Tibial artery (tissue), 4 donors: ENCODE measurements around the gene MDFI.

Experiments
- DNase-seq, 2 donors: peaks; one replicate each; pipeline ENCODE4 v3.0.0-alpha.2; 2019
- H3K27ac ChIP-seq, 2 donors: fragments of 200-600 bp; sonication (generic) in 1 of 2; 1 replicate in 1 of 2; 2 replicates in 1 of 2; pipeline ENCODE4 v1.5.1; 2018 to 2019; ENCODE audit warnings: mild to moderate bottlenecking in 1 of 2
- H3K27me3 ChIP-seq, 2 donors: fragments of 200-600 bp; sonication (generic) in 1 of 2; one replicate each; pipeline versions ENCODE4 v1.5.1 to v1.6.0; 2016 to 2019
- H3K36me3 ChIP-seq, 3 donors: fragments of 200-600 bp; sonication (generic) in 2 of 3; one replicate each; pipeline ENCODE4 v1.5.1; 2016 to 2019; ENCODE audit warnings: mild to moderate bottlenecking in 2 of 3
- H3K4me1 ChIP-seq, 4 donors: fragments of 200-600 bp; sonication (generic) in 2 of 4; 1 replicate in 3 of 4; 2 replicates in 1 of 4; pipeline ENCODE4 v1.5.1; 2016 to 2019
- H3K4me3 ChIP-seq, 2 donors: fragments of 200-600 bp; sonication (generic) in 1 of 2; 1 replicate in 1 of 2; 2 replicates in 1 of 2; pipeline ENCODE4 v1.5.1; 2018 to 2019; ENCODE audit warnings: mild to moderate bottlenecking in 2 of 2
- H3K9me3 ChIP-seq, 3 donors: fragments of 200-600 bp; sonication (generic) in 1 of 3; one replicate each; pipeline ENCODE4 v1.5.1; 2016 to 2019
- intact Hi-C: fragments of 100-400 bp; cut with DNase I; formaldehyde crosslinking; loops from one replicate; pipeline ENCODE4 v1.15.0; 2023; ENCODE audit warnings: low total_unique reads
- TF ChIP-seq, protein P1 (sequence below), 2 experiments: fragments of 200-600 bp in 1 of 2; fragments of 450-650 bp in 1 of 2; IDR thresholded peaks; one replicate each; pipeline ENCODE4 v1.5.1; 2017 to 2019; ENCODE audit warnings: antibody characterized with exemption in 2 of 2, mild to moderate bottlenecking in 1 of 2, moderate library complexity in 1 of 2

The MDFI gene

DNA sequence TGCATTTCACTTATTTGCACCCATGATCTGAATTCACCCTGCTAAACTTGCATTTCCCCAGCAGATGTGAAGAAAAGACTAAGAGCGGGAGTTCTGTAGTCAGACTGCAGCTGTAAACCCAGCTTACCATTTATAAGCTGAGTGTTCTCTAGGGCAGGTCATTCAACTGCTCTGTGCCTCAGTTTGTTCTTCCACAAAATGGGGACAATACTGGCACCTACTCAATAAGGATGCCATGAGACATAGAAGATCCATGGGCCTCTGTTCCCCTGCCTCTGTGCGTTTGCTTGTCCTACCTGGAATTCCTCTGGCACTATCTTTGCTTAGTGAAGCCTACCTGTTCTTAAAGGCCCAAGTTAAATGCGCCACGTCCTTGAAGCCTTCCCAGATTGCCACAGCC is 12.2 kb upstream of the MDFI start:
- no peak for DNase-seq
- no peaks in the 10 kb centered on the region for H3K4me1 ChIP-seq
- H3K9me3 ChIP-seq: peaks cover 0 to 6% (median 0%) of the 10 kb centered on the region in 3 donors
- intact Hi-C loops: no loop called here
- no peaks in the 10 kb centered on the region for H3K36me3 ChIP-seq
- peaks cover 0 to 30% of the 10 kb centered on the region in 2 donors for H3K27me3 ChIP-seq
- H3K4me3 ChIP-seq: no peak overlapping the region
- TF ChIP-seq, protein P1, sequence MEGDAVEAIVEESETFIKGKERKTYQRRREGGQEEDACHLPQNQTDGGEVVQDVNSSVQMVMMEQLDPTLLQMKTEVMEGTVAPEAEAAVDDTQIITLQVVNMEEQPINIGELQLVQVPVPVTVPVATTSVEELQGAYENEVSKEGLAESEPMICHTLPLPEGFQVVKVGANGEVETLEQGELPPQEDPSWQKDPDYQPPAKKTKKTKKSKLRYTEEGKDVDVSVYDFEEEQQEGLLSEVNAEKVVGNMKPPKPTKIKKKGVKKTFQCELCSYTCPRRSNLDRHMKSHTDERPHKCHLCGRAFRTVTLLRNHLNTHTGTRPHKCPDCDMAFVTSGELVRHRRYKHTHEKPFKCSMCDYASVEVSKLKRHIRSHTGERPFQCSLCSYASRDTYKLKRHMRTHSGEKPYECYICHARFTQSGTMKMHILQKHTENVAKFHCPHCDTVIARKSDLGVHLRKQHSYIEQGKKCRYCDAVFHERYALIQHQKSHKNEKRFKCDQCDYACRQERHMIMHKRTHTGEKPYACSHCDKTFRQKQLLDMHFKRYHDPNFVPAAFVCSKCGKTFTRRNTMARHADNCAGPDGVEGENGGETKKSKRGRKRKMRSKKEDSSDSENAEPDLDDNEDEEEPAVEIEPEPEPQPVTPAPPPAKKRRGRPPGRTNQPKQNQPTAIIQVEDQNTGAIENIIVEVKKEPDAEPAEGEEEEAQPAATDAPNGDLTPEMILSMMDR (IDR thresholded peaks at IDR 0.05): no peak
- H3K27ac ChIP-seq: no peak overlapping the region

DNA sequence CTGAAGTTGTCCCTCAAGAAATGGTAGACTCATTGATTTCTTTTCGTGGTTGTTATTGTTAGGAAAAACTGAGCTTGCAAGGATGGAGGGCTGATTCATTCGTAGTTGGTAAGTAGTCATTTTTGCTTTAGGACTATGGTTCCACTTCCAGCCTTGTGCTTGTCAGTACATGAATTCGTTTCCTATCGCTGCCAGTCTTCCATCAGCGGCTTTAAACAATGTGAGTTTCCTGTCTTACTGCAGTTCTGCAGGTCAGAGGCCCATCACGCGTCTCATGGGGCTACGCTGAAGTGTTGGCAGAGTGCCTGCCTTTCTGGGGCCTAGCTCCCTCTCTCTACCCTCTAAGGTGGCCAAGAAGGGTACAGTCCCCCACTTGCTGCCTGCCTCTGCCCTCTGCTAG is 11.4 kb upstream of the MDFI start:
- intact Hi-C loops: no loop called here
- TF ChIP-seq, protein P1 (IDR thresholded peaks at IDR 0.05): no peak
- DNase-seq: peak in 1 of 2 donors; percentile 33
- no peaks in the 10 kb centered on the region for H3K4me1 ChIP-seq
- no peak overlapping the region for H3K4me3 ChIP-seq
- peaks cover 0 to 32% of the 10 kb centered on the region in 2 donors for H3K27me3 ChIP-seq
- H3K27ac ChIP-seq: no peak overlapping the region
- H3K36me3 ChIP-seq: no peaks in the 10 kb centered on the region
- peaks cover 0 to 2% (median 0%) of the 10 kb centered on the region in 3 donors for H3K9me3 ChIP-seq

DNA sequence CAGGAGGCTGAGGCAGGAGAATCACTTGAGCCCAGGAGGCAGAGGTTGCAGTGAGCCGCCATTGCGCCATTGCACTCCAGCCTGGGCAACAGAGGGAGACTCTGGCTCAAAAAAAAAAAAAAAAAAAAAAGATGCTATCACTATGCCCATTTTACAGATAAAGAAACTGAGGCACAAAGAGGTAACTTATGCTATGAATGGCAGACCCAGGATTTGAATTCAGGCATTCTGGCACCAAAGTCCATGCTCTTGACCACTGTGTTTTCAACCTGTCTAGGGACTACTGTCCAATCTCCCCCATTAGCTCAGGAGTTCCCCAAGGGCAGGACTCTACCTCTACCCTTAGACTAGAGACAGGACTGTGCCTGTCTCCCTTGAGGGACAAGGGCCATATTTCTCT is 9.1 kb upstream of the MDFI start:
- Histone ChIP-seq H3K4me1 (no peaks in the 10 kb centered on the region), H3K27me3 (peaks cover 0 to 33% of the 10 kb centered on the region in 2 donors), H3K36me3 (no peaks in the 10 kb centered on the region), H3K27ac (no peak overlapping the region), H3K4me3 (no peak overlapping the region), H3K9me3 (no peaks in the 10 kb centered on the region)
- DNase-seq: no peak
- intact Hi-C loops: no loop called here
- TF ChIP-seq, protein P1 (IDR thresholded peaks at IDR 0.05): no peak

DNA sequence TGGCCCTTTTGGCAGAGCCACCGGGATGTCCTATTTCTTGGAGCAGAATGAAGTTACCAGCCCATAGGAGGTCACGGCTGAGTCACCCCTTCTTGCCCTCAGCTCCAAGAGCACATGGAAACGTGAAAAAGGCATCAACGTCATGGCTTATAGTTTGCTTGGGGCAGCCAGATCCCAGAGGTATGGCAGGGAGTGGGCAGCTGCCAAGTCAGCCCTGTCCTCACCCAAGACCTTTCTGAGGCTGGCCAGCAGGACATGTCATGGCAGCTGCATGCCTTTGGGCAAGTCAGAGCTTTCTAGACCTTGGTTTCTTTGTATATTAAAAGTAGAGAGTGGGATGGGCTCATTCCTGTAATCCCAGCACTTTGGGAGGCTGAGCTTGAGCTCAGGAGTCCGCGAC is 8.2 kb upstream of the MDFI start:
- TF ChIP-seq, protein P1 (IDR thresholded peaks at IDR 0.05): no peak
- intact Hi-C loops: no loop called here
- peaks cover 0 to 3% (median 0%) of the 10 kb centered on the region in 4 donors for H3K4me1 ChIP-seq
- H3K27ac ChIP-seq: no peak overlapping the region
- H3K27me3 ChIP-seq: peaks cover 0 to 40% of the 10 kb centered on the region in 2 donors
- peak in 1 of 2 donors; percentile 48 for DNase-seq
- no peaks in the 10 kb centered on the region for H3K9me3 ChIP-seq
- no peak overlapping the region for H3K4me3 ChIP-seq
- no peaks in the 10 kb centered on the region for H3K36me3 ChIP-seq

DNA sequence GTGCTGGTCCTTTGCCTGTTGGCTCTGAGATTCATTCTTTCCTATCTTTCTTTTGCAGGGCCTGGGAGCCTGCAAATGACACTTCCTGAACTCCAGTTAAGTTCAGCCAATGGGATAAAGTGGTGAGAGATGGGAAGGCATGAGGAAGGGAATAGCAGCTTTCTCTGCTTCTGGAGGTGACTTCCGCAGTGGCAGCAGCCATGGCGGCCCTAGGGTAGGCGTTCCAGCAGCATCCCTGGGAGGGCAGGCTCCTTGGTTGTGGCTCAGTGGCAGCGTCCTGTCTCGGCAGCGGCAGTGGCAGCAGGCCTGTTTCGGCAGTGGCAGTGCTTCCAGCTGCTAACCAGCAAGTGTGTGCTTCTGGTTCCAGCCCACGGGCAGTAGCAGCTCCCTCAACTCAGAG is 7.3 kb upstream of the MDFI start:
- intact Hi-C loops: no loop called here
- Histone ChIP-seq H3K9me3 (no peaks in the 10 kb centered on the region), H3K27ac (no peak overlapping the region), H3K36me3 (no peaks in the 10 kb centered on the region), H3K4me1 (peaks cover 0 to 3% (median 0%) of the 10 kb centered on the region in 4 donors), H3K27me3 (peaks cover 0 to 40% of the 10 kb centered on the region in 2 donors), H3K4me3 (no peak overlapping the region)
- DNase-seq: peak in 1 of 2 donors; percentile 32
- TF ChIP-seq, protein P1 (IDR thresholded peaks at IDR 0.05): no peak
